ENCODE measurements around the gene SPATA25.
A peak's percentile ranks its signal among the peaks of the same experiment; 100 is the strongest.
"Not testable (repeated sequence)": the region's sequence is repeated elsewhere in the genome, so short reads cannot be mapped to it uniquely, and the experiment has no call there.

SPATA25 gene

GRCh38 chr20:45912344-45912682 is 24.9 kb upstream of the SPATA25 start:
- no peak for DNase-seq

- DNase-seq: peak; percentile 25
Observed at GRCh38 chr20:45911486-45912343, 24.3 kb upstream of the SPATA25 start, which contains the start of gene PLTP. TSS of gene PLTP (minus strand) at chr20:45912155. CDS start at chr20:45911452, 703 bp downstream.

GRCh38 chr20:45910670-45911485 is 23.5 kb upstream of the SPATA25 start:
- DNase-seq: peak; percentile 79

GRCh38 chr20:45909817-45910669 is 22.6 kb upstream of the SPATA25 start:
- DNase-seq: no peak

GRCh38 chr20:45909336-45909808 is 21.9 kb upstream of the SPATA25 start:
- no peak for DNase-seq

GRCh38 chr20:45908084-45908483 is 20.7 kb upstream of the SPATA25 start:
- no peak for DNase-seq

GRCh38 chr20:45907219-45907948 is 20.0 kb upstream of the SPATA25 start:
- DNase-seq: no peak

- DNase-seq: no peak
Observed at GRCh38 chr20:45905505-45906079, 18.2 kb upstream of the SPATA25 start.

- no peak for DNase-seq
Observed at GRCh38 chr20:45904583-45905504, 17.4 kb upstream of the SPATA25 start.

- no peak for DNase-seq
Observed at GRCh38 chr20:45902199-45902701, 14.8 kb upstream of the SPATA25 start.

GRCh38 chr20:45901332-45901731 is 13.9 kb upstream of the SPATA25 start:
- DNase-seq: not testable (repeated sequence)

- no peak for DNase-seq
Observed at GRCh38 chr20:45899046-45899835, 11.8 kb upstream of the SPATA25 start.

- DNase-seq: no peak
Observed at GRCh38 chr20:45898285-45898684, 10.9 kb upstream of the SPATA25 start.

- DNase-seq: no peak
Observed at GRCh38 chr20:45897692-45898091, 10.3 kb upstream of the SPATA25 start.

- no peak for DNase-seq
Observed at GRCh38 chr20:45897289-45897688, 9.9 kb upstream of the SPATA25 start.

- no peak for DNase-seq
Observed at GRCh38 chr20:45896641-45897161, 9.3 kb upstream of the SPATA25 start.

GRCh38 chr20:45894797-45895196 is 7.4 kb upstream of the SPATA25 start:
- DNase-seq: no peak

GRCh38 chr20:45893831-45894230 is 6.4 kb upstream of the SPATA25 start:
- no peak for DNase-seq

GRCh38 chr20:45892828-45893500 is 5.5 kb upstream of the SPATA25 start:
- DNase-seq: no peak
